ENCODE measurements around the gene ALDH5A1. TPM values are rescaled to one million over a fixed set of nuclear protein-coding genes. Genes with fewer than 3 reads are reported as not detected.

The ALDH5A1 gene
- total and polyA plus RNA-seq, 7 donors: 2.4 to 5.0 (median 2.8) TPM

DNA sequence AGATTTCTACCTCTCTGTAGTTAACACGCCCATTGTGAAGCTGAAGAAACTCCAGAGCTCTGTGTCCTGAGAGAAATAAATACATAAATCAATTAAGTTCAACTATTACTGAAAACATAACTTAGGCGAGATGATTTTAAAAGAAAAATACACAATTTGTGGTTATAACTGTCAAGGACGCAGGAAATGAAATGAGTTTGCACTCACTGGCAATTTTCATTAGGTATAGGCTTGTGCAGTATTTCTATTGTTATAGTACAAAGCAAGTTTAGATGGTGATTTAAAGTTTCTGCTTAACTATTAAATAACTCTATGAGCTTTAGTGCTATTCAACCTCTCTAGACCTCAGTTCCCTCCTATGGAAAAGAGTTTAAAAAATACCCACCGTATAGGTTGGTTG is 8.7 kb upstream of the ALDH5A1 start:
- DNase-seq: no peak
- no peaks in the 10 kb centered on the region for H3K36me3 ChIP-seq
- WGBS, 2 donors: 81 to 83% methylated on average over 4 of the region's 4 CpGs
- no peaks in the 10 kb centered on the region for H3K27me3 ChIP-seq
- H3K27ac ChIP-seq: no peak overlapping the region
- peaks cover 0 to 5% (median 0%) of the 10 kb centered on the region in 4 donors for H3K4me1 ChIP-seq
- TF ChIP-seq POLR2A (IDR thresholded peaks at IDR 0.05) (no peak), POLR2AphosphoS5 (IDR thresholded peaks at IDR 0.05) (no peak), EP300 (IDR thresholded peaks at IDR 0.05) (no peak)
- TF ChIP-seq, protein P1, sequence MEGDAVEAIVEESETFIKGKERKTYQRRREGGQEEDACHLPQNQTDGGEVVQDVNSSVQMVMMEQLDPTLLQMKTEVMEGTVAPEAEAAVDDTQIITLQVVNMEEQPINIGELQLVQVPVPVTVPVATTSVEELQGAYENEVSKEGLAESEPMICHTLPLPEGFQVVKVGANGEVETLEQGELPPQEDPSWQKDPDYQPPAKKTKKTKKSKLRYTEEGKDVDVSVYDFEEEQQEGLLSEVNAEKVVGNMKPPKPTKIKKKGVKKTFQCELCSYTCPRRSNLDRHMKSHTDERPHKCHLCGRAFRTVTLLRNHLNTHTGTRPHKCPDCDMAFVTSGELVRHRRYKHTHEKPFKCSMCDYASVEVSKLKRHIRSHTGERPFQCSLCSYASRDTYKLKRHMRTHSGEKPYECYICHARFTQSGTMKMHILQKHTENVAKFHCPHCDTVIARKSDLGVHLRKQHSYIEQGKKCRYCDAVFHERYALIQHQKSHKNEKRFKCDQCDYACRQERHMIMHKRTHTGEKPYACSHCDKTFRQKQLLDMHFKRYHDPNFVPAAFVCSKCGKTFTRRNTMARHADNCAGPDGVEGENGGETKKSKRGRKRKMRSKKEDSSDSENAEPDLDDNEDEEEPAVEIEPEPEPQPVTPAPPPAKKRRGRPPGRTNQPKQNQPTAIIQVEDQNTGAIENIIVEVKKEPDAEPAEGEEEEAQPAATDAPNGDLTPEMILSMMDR (IDR thresholded peaks at IDR 0.05): no peak
- no peaks in the 10 kb centered on the region for H3K9me3 ChIP-seq
- intact Hi-C loops (cut with DNase I): no loop called here
- H3K4me3 ChIP-seq: no peak overlapping the region

DNA sequence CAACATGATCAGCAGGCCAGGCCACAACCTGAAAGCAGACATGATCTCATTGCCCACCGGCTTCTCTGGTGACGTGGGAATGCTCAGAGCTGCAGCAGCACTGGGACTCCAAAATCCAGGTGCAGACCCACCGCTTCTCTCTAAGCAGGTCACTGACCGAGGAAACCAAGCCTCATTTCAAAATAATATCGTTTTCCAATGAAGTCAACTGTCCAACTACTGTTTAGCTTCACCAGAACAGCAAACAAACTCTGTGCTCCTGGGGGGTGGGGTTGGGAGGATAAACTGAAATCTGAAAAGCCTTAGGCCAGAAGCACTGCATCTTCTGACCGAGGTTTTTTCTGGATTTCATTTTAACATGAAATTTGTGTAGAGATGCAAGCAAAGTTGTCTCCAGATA is 5.3 kb upstream of the ALDH5A1 start, which contains the start of gene GPLD1:
Gene GPLD1, minus strand, starts transcription at position 109 of the 400 bp plus-strand sequence. Its CDS starts 67 bp downstream, at position 42.
- no peak for TF ChIP-seq POLR2AphosphoS5 (IDR thresholded peaks at IDR 0.05)
- TF ChIP-seq POLR2A (IDR thresholded peaks at IDR 0.05): no peak
- no peak for TF ChIP-seq EP300 (IDR thresholded peaks at IDR 0.05)
- TF ChIP-seq, protein P1 (IDR thresholded peaks at IDR 0.05): no peak
- no peak for DNase-seq
- WGBS, 2 donors: 92 to 94% methylated on average over 6 of the region's 6 CpGs
- Histone ChIP-seq H3K4me1 (peaks cover 0 to 11% (median 3%) of the 10 kb centered on the region in 4 donors), H3K27me3 (no peaks in the 10 kb centered on the region), H3K36me3 (no peaks in the 10 kb centered on the region), H3K27ac (no peak within 1 kb of the TSS), H3K9me3 (no peaks in the 10 kb centered on the region), H3K4me3 (no peak within 1 kb of the TSS)
- intact Hi-C loops (cut with DNase I): no loop called here

DNA sequence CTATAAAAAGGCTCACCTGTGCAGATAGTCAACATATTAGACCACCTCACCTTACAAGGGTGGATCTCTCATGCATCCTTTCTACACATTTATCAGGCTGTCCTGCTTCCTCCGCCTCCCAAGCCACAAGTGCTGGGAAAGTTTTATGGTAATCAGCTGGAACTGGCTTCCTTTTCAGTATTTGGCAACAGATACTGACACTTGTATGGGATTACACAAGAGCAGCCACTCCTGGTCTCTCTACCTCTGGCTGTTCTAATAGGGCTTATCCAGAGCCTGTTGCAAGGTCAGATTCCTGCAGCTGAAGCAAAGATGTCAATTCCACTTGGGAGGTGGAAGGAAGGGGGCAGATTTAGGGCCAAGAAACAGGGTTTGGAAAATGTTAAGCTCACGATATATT is 4.9 kb upstream of the ALDH5A1 start:
- WGBS, 2 donors: 79 to 89% methylated on average over 2 of the region's 2 CpGs
- no peaks in the 10 kb centered on the region for H3K27me3 ChIP-seq
- intact Hi-C loops (cut with DNase I): loop anchor here (10.0 kb wide), 2 partner anchors 175 to 285 kb away; partner anchors contain the start of genes ACOT13, GMNN and TDP2
- no peak overlapping the region for H3K4me3 ChIP-seq
- H3K36me3 ChIP-seq: no peaks in the 10 kb centered on the region
- TF ChIP-seq POLR2A (IDR thresholded peaks at IDR 0.05) (no peak), POLR2AphosphoS5 (IDR thresholded peaks at IDR 0.05) (peak in 1 of 4 donors; percentile 23)
- no peak for DNase-seq
- H3K27ac ChIP-seq: no peak overlapping the region
- no peaks in the 10 kb centered on the region for H3K9me3 ChIP-seq
- peaks cover 0 to 11% (median 3%) of the 10 kb centered on the region in 4 donors for H3K4me1 ChIP-seq

DNA sequence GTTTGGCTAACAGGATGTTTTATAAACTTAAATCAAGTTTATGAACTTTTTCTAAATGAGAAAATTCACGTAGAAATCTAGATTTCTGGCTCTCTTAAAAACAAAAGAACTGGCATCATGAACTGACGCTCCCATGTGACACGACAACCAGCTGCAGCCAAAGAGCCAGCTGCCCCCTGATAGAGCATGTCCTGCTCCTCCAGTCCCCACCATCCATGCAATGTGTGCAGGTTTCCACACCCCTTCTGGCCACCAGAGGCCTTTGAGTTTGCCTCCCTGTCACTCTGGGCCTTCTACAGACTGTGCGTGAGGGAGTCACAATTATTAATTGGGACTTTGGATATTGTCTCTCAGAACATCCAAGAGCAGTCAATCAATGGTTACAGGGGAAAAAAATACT is 3.8 kb upstream of the ALDH5A1 start:
- no peaks in the 10 kb centered on the region for H3K36me3 ChIP-seq
- no peak for TF ChIP-seq EP300 (IDR thresholded peaks at IDR 0.05)
- no peak for TF ChIP-seq POLR2AphosphoS5 (IDR thresholded peaks at IDR 0.05)
- TF ChIP-seq, protein P1 (IDR thresholded peaks at IDR 0.05): no peak
- TF ChIP-seq POLR2A (IDR thresholded peaks at IDR 0.05): no peak
- H3K27me3 ChIP-seq: no peaks in the 10 kb centered on the region
- DNase-seq: no peak
- H3K27ac ChIP-seq: no peak overlapping the region
- H3K4me3 ChIP-seq: no peak overlapping the region
- WGBS, 2 donors: 94 to 96% methylated on average over 4 of the region's 4 CpGs
- no peaks in the 10 kb centered on the region for H3K9me3 ChIP-seq
- H3K4me1 ChIP-seq: peaks cover 0 to 18% (median 9%) of the 10 kb centered on the region in 4 donors
- intact Hi-C loops (cut with DNase I): loop anchor here (10.0 kb wide), 2 partner anchors 174 to 284 kb away; partner anchors contain the start of genes ACOT13, GMNN and TDP2

DNA sequence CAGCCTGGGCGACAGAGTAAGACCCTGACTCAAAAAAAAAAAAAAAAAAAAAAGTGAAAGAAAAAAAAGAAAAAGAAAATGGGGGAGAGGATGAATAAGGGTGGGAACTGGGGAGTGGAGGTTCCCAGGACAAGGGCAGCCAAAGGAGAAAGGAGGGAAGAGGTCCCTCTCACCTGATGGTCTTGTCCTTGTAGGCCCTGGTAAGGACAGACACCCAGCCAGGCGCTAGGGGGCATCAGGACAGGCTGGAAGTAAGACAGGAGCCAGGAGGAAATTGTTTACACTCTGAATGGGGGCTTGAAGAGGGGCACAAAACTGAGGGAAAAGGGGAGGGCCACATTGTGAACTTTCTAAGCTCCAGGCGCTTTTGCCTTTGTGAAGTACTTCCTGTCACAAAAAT is 2.3 kb upstream of the ALDH5A1 start:
- Histone ChIP-seq H3K27me3 (no peaks in the 10 kb centered on the region), H3K9me3 (no peaks in the 10 kb centered on the region), H3K4me3 (no peak overlapping the region), H3K36me3 (peaks cover 0 to 6% (median 0%) of the 10 kb centered on the region in 4 donors), H3K4me1 (peaks cover 0 to 25% (median 12%) of the 10 kb centered on the region in 4 donors), H3K27ac (no peak overlapping the region)
- WGBS, 2 donors: 74 to 82% methylated on average over 3 of the region's 3 CpGs
- no peak for DNase-seq
- intact Hi-C loops (cut with DNase I): loop anchor here (10.0 kb wide), 2 partner anchors 172 to 282 kb away; partner anchors contain the start of genes ACOT13, GMNN and TDP2
- TF ChIP-seq POLR2AphosphoS5 (IDR thresholded peaks at IDR 0.05): no peak

All from sigmoid colon (tissue), 7 donors.